C4-2B (cell line): ENCODE results near the gene SEMA5A.
A peak's percentile ranks its signal among the peaks of the same experiment; 100 is the strongest.

Experiments
- H3K27ac ChIP-seq: fragments of 450-650 bp; 2 replicates; pipeline ENCODE4 v1.5.1; 2017
- CTCF ChIP-seq: fragments of 450-650 bp; conservative IDR thresholded peaks from 2 replicates; pipeline ENCODE4 v1.5.1; 2017; ENCODE audit warnings: mild to moderate bottlenecking
- ZFX ChIP-seq: fragments of 450-650 bp; IDR thresholded peaks from 2 replicates; pipeline ENCODE4 v1.6.1; 2017

Gene SEMA5A

GRCh38 chr5:9112520-9113291 lies 433.2 kb downstream of the SEMA5A start:
- H3K27ac ChIP-seq, result no peak overlapping the region
- no peak for TF ChIP-seq CTCF
- no peak for TF ChIP-seq ZFX

GRCh38 chr5:9108162-9108561 lies 437.7 kb downstream of the SEMA5A start:
- H3K27ac ChIP-seq, result no peak overlapping the region
- TF ChIP-seq CTCF, result no peak
- TF ChIP-seq ZFX, result no peak

GRCh38 chr5:9105851-9106250 lies 440.0 kb downstream of the SEMA5A start:
- no peak for TF ChIP-seq CTCF
- no peak for TF ChIP-seq ZFX
- no peak overlapping the region for H3K27ac ChIP-seq

GRCh38 chr5:9104571-9105339 lies 441.1 kb downstream of the SEMA5A start:
- H3K27ac ChIP-seq, result no peak overlapping the region

GRCh38 chr5:9103290-9103689 lies 442.6 kb downstream of the SEMA5A start:
- no peak overlapping the region for H3K27ac ChIP-seq
- no peak for TF ChIP-seq ZFX
- no peak for TF ChIP-seq CTCF

More at GRCh38 chr5:9104571-9105339, 441.1 kb downstream of the SEMA5A start:
- TF ChIP-seq ZFX (no peak), CTCF (no peak)

GRCh38 chr5:9099689-9100088 lies 446.2 kb downstream of the SEMA5A start:
- H3K27ac ChIP-seq, result no peak overlapping the region
- peak; percentile 6; the same call in 1 of the 2 replicates for TF ChIP-seq CTCF
- no peak for TF ChIP-seq ZFX

- TF ChIP-seq ZFX (no peak), CTCF (no peak)
- H3K27ac ChIP-seq, result no peak overlapping the region
Observed at GRCh38 chr5:9098990-9099389, 446.9 kb downstream of the SEMA5A start.
